Stimulated activated CD4-positive, alpha-beta T cell treated with anti-CD3 and anti-CD28 coated beads, Interleukin-4, amount 100 ng/mL, for 4 hours (primary cell): ENCODE data around the gene DLGAP1.
A peak's percentile ranks its signal among the peaks of the same experiment; 100 is the strongest.

Experiments
- DNase-seq, 2 experiments: peaks; one replicate each; pipeline ENCODE4 v3.0.0-alpha.2; 2020

The DLGAP1 gene

GRCh38 chr18:3798032-3798431 lies 657.1 kb downstream of the DLGAP1 start:
- DNase-seq, result no peak

- no peak for DNase-seq
Measured at GRCh38 chr18:3796434-3796833, 658.7 kb downstream of the DLGAP1 start.

DNA sequence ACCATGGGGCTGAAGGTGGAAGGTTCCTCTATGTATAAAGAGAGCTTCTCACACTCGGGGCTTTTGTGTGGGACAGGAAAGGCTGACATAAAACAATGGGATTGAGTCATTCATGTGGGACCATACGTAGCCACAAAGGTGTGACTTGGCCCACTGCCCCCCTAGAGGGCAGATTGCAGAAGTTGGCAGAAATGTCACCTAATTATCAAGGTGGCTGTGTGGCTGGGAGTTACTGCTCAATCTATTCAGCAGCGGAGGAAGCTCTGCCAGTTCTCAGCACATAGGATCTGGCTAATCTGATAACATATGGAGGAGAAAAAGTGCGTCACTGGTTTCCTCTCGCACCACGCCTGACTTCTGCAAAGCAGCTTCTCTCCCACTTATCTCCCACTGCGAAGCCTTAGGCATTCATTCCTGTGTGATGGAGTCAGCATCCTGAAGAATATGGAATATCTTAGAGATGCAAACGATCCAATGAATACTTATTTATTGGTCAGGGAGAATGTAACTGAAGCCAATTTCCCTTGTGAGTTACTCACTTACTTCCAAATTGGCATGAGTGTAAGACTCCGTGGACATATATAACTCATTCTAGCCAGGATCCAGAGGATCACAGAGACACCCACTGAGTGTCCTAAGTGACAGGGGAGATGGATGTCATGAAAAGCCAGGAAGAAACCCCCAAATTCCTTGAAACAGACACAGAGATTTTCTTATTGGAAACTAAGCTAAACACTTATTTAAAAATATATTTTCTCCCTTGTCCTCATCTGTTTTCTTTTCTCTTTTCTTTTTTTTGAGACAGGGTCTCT lies 660.4 kb downstream of the DLGAP1 start:
- no peak for DNase-seq

DNA sequence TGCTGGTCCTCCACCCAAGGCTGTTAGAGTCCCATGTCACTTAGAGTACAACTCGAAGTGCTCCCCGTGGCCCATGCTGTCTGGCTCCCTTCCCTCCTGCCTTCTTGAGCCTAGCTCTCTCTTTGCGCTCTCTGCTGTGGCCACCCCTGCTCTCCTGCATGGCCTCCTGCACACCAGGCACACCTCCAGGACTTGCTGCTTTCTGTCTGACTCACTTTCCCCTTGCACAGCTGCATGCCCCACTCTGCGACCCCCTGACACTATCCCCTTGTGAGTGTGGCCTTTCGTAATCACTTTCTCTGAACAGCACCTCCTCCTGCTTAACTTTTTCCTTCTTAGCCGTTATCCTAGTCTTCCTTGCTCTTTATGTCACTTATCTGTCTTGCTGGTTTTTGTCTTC lies 661.6 kb downstream of the DLGAP1 start:
- DNase-seq, result no peak

DNA sequence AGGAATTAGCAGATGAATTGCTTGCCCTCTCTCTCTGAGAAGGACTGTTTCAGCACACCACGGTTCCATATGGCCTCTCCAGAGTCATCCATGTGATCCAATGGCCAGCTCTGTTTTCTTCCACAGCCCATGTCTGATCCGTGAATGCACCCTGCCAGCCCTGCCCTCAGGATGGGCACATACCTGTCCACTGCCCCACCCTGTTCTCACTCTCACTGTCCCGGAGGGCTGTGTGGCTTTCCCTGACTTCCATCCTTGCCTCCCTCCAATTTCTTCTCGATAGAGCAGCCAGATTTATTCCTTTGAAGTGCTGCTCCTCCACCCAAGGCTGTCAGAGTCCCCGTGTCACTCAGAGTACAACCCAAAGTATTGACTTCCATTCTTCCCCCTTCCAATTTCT lies 662.0 kb downstream of the DLGAP1 start:
- DNase-seq, result no peak

DNA sequence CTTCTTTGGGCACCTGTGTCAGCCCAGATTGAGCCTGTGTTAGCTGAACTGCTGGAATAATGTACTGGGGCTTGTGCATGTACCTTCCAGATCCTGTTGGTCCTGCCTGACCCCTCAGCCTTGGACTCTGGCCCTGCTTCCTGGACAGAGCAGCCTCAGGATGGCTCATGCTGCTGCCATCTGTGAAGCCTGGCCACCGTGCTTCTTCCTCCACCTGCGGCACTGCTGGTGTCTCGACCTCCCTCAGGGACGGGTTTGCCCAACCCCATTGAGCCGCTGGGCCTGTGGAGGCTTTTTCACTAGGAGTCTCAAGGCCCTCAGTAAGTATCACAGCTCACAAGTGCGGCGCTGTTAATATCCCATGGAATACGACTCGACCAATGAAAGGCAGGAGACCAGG lies 662.4 kb downstream of the DLGAP1 start:
- DNase-seq, result no peak

DNA sequence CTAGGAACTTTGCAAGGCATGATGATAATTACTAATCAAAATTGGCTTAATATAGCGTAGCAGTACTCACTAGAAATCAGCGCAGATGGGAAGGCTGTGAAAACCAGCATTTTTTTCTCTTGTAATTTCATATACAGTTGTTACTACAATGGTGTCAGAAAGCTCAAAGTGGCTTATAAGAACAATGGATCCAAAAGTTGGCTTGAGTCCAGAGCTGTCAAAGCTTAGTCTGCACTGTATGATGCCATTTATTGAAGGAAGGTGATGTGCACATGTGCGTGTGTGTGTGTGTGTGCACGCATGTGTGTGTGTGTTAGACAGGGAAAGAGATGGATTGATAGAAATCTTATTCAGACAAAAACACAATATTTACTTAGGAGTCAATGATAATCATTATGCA lies 663.9 kb downstream of the DLGAP1 start:
- no peak for DNase-seq

- DNase-seq, result no peak
Measured at GRCh38 chr18:3790703-3791102, 664.4 kb downstream of the DLGAP1 start.

DNA sequence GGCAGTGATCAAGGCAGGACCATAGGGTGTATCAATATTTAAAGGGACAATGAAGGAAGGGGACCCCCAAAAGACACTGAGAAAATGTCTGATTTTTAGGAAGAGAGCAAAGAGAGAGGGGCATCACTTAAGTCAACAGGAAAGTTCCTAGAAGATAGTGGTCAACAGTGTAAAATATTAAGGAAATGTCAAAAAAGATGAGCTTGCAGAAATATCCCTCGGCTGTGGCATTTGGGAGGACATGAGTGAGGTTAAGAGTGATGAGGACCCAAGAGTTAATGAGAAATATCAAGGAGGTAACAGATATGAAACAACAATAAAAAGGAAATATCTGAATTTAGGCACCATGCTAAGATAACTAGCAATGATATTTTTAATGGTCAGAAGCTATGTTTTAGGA lies 665.6 kb downstream of the DLGAP1 start:
- no peak for DNase-seq

DNA sequence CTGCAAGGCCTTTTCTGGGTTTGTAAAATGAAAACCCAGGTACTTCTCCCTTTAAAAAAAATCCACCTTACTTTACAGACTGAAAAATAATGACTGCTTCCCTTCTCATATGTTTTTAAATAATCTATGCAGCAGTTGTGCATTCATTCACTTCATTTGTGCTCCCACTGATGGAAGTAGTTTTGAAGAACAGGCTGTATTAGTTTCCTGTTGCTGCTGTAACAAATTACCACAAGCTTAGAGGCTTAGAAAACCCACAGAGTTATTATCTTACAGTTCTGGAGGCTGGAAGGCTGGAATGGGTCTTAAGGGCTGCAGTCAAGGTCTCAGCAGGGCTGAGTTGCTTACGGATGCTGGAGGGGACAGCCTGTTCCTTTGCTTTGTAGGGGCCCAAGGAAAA lies 670.2 kb downstream of the DLGAP1 start:
- DNase-seq, result no peak

- DNase-seq, result no peak
Measured at GRCh38 chr18:3782901-3783300, 672.2 kb downstream of the DLGAP1 start.

GRCh38 chr18:3777719-3778118 lies 677.4 kb downstream of the DLGAP1 start:
- DNase-seq, result no peak

- DNase-seq, result no peak
Measured at GRCh38 chr18:3777122-3777521, 678.0 kb downstream of the DLGAP1 start.

DNA sequence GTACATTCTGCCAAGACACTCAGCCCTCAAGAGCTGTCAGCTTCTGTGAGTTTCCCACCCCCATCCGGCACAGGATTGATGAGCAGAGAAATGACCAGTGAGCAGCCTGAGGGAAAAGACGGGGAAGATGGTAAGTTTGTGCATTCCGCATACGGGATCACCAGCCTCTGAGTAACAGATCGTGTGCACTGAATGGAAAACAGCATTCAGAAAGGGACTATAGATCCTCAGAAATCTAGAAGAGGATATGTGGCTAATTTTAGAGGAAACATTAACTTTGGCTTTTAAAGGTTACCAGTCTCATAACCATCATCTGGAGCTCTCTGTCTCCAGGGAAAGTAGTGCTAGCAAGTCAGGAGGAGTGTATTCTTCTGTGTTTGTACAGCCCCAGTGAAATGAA lies 679.1 kb downstream of the DLGAP1 start:
- DNase-seq, result no peak

GRCh38 chr18:3773303-3773702 lies 681.8 kb downstream of the DLGAP1 start:
- no peak for DNase-seq

GRCh38 chr18:3771121-3771971 lies 683.8 kb downstream of the DLGAP1 start:
- peak; percentile 64 to 73 for DNase-seq

- DNase-seq, result no peak
Measured at GRCh38 chr18:3761266-3761665, 693.8 kb downstream of the DLGAP1 start.

DNA sequence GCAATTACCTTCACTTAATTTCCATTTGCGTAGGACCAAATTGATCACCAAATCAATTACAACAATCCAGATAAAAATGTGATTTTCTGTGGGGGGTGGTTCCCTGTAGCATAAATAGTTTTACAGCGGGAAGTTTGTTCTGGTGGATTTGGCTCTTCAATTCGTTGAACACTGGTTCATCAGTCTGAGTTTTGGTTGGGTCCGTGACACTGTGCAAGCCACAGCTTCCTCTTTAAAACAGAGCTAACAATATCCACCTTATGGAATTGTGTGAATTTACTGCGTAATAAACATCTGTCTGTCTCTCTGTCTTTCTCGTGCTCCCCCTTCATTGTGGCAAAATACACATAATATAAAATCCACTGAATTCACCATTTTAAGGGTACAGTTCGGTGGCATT lies 694.4 kb downstream of the DLGAP1 start:
- DNase-seq, result no peak

DNA sequence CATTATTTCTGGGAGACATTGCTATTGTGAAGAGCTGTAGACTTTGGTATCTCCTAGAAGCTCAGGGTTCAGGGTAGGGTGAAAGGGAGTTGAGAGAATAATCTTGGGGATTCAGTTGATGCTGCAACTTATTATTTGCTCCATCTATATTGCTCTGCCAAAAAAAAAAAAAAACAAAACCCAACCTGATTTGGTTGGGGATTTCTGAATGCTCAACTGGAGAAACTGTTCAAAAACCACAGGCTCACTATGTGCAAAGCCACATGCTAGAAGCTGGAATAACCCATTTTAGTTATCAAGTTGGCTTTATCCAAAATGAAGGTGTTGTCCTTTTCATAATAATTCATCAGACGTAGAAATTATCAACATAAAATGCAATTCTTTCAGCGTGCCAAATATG lies 696.0 kb downstream of the DLGAP1 start:
- DNase-seq, result no peak

DNA sequence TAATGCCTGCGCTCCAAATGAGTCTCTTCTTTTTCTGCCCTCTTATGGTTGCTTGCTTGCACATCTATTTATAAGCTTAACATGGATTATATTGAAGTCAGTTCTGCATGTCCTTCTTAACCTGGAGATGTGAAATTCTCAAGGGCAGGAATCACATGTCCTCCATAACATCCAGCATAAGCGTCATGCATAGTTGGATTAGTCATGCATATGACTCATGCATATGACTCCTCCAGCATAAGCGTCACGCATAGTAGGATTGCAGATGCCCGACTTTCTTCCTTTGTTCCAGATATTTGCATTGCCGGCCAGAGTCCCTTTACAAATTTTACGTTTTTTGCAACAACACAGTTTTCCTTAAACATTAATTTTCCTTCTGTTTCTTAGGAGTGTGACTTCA lies 696.6 kb downstream of the DLGAP1 start:
- no peak for DNase-seq

- DNase-seq, result no peak
Measured at GRCh38 chr18:3757361-3757760, 697.7 kb downstream of the DLGAP1 start.

DNA sequence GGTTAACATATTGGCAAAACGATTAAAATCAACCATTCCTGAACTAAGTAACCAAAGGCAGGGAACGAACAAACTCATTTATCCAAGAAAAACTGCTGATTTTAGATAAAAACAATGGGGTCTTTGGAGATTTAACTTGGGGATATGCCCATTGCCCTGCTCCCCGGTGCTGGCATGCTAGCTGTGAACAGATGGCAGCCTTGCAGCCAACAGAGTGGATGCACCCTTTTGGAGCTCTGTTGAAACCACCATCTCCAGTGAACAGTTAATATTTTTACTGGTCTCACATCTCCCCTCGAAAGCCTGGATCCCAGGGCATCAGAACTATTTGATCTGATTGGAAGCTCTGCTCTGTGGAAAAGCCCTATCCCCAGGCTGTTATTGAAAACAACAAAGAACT lies 702.0 kb downstream of the DLGAP1 start:
- no peak for DNase-seq

DNA sequence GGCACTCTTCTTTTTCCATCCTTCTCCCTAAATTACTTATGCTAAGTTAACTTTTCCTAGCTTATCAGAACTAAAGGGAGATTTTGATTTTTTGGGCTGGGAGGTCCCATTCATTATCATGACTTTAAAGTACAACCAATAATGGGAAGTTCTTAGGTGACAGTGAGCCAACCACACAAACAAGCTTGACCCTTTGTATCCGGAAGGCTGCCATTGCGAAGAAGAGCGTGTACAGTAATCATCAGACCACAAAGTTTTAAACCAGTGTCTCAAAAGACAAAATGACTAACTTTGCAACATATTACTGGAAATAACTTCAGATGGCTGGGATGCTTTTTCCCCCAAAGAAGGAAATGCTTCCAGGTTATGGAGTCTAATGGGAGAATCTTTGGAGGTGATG lies 707.0 kb downstream of the DLGAP1 start:
- DNase-seq, result no peak
